Activated CD4-positive, alpha-beta T cell treated with anti-CD3 and anti-CD28 coated beads for 4 hours (primary cell): ENCODE measurements around the gene TMEM151A.
A peak's percentile ranks its signal among the peaks of the same experiment; 100 is the strongest.
"Not testable (repeated sequence)": the region's sequence is repeated elsewhere in the genome, so short reads cannot be mapped to it uniquely, and the experiment has no call there.

Source experiments
- DNase-seq, 2 donors: peaks; one replicate each; pipeline ENCODE4 v3.0.0-alpha.2; 2020

TMEM151A gene

GRCh38 chr11:66267379-66268243, 24.1 kb upstream of the TMEM151A start:
- peak; percentile 81 to 85 for DNase-seq

GRCh38 chr11:66268244-66268951, 23.3 kb upstream of the TMEM151A start, which contains the start of gene RAB1B:
Gene RAB1B, plus strand, starts transcription at chr11:66268639. Its CDS starts 41 bp downstream, at chr11:66268680.
- DNase-seq = peak; percentile 99 to 100

- peak in 1 of 2 donors; percentile 23 for DNase-seq
These were observed 22.5 kb upstream of the TMEM151A start for GRCh38 chr11:66268952-66269905.

- DNase-seq = no peak
These were observed 19.9 kb upstream of the TMEM151A start for GRCh38 chr11:66271816-66272215.

GRCh38 chr11:66272596-66272995, 19.1 kb upstream of the TMEM151A start:
- DNase-seq = no peak

GRCh38 chr11:66274219-66274618, 17.5 kb upstream of the TMEM151A start:
- DNase-seq = no peak

GRCh38 chr11:66275396-66275795, 16.3 kb upstream of the TMEM151A start:
- DNase-seq = no peak

- no peak for DNase-seq
These were observed 15.6 kb upstream of the TMEM151A start for GRCh38 chr11:66275984-66276612.

GRCh38 chr11:66276619-66277018, 15.1 kb upstream of the TMEM151A start:
- DNase-seq = not testable (repeated sequence)

- DNase-seq = not testable (repeated sequence)
These were observed 14.6 kb upstream of the TMEM151A start for GRCh38 chr11:66277064-66277463.

GRCh38 chr11:66277471-66278362, 14.0 kb upstream of the TMEM151A start, which contains the start of gene CNIH2:
Gene CNIH2, plus strand, starts transcription at chr11:66278175. Its CDS starts 282 bp downstream, at chr11:66278457.
- DNase-seq = peak in 1 of 2 donors; percentile 43

GRCh38 chr11:66278363-66279091, 13.2 kb upstream of the TMEM151A start:
- peak in 1 of 2 donors; percentile 28 for DNase-seq

GRCh38 chr11:66279092-66279734, 12.5 kb upstream of the TMEM151A start:
- DNase-seq = no peak

GRCh38 chr11:66280428-66280827, 11.3 kb upstream of the TMEM151A start:
- DNase-seq = no peak

GRCh38 chr11:66281001-66281400, 10.7 kb upstream of the TMEM151A start:
- DNase-seq = no peak

- DNase-seq = no peak
These were observed 9.8 kb upstream of the TMEM151A start for GRCh38 chr11:66281776-66282467.

GRCh38 chr11:66282468-66283455, 8.9 kb upstream of the TMEM151A start:
- peak; percentile 97 to 99 for DNase-seq
